OCI-LY3 (cell line): ENCODE results near the gene NRG3.

Experiments
- H2AFZ ChIP-seq: fragments of 200-600, 300-600 bp; shearing (Covaris generic); 2 replicates; pipeline ENCODE4 v1.6.0; 2014; ENCODE audit warnings: antibody characterized with exemption, low read depth, low read length
- H3K27ac ChIP-seq: fragments of 200-600, 300-600 bp; sonication (generic); 2 replicates; pipeline ENCODE4 v1.5.1; 2014; ENCODE audit warnings: mild to moderate bottlenecking, low read length, moderate library complexity, mixed read lengths
- H3K27me3 ChIP-seq: fragments of 200-600, 300-600 bp; sonication (generic); 2 replicates; pipeline ENCODE4 v1.6.1; 2014; ENCODE audit warnings: low read depth, low read length, mixed read lengths
- H3K36me3 ChIP-seq: fragments of 200-600, 300-600 bp; sonication (generic); replicated peaks from 2 replicates; pipeline ENCODE3; 2014; ENCODE audit warnings: low read depth, low read length, mixed read lengths
- H3K4me1 ChIP-seq: fragments of 300-600, 200-600 bp; sonication (generic); 2 replicates; pipeline ENCODE4 v1.6.1; 2014; ENCODE audit warnings: low read length, mixed read lengths
- H3K4me2 ChIP-seq: fragments of 200-600, 300-600 bp; sonication (generic); 2 replicates; pipeline ENCODE4 v1.6.1; 2014; ENCODE audit warnings: low read length, mixed read lengths
- H3K4me3 ChIP-seq: fragments of 300-600, 200-600 bp; sonication (generic); 2 replicates; pipeline ENCODE4 v1.5.1; 2014; ENCODE audit warnings: antibody characterized with exemption, mild to moderate bottlenecking, low read length, moderate library complexity
- H3K79me2 ChIP-seq: fragments of 300-600, 200-600 bp; shearing (Covaris generic); 2 replicates; pipeline ENCODE4 v1.6.1; 2014; ENCODE audit warnings: mild to moderate bottlenecking, low read length, mixed read lengths
- H3K9ac ChIP-seq: fragments of 300-600, 200-600 bp; shearing (Covaris generic); 2 replicates; pipeline ENCODE4 v1.6.0; 2014; ENCODE audit warnings: mild to moderate bottlenecking, low read length, moderate library complexity
- H3K9me3 ChIP-seq: fragments of 200-600, 300-600 bp; shearing (Covaris generic); 2 replicates; pipeline ENCODE4 v1.6.1; 2014; ENCODE audit warnings: low read length, mixed read lengths; ENCODE audit not compliant: insufficient read depth
- H4K20me1 ChIP-seq: fragments of 200-600, 300-600 bp; sonication (generic); 2 replicates; pipeline ENCODE4 v1.6.1; 2016; ENCODE audit warnings: low read length, mixed read lengths; ENCODE audit not compliant: insufficient read depth
- CTCF ChIP-seq: fragments of 200-600, 300-600 bp; sonication (generic); IDR thresholded peaks from 2 replicates; pipeline ENCODE4 v1.5.1; 2014; ENCODE audit warnings: antibody characterized with exemption, low read length, low read depth
- EZH2phosphoT487 ChIP-seq: fragments of 200-600 bp; shearing (Covaris generic); IDR thresholded peaks from 2 replicates; pipeline ENCODE4 v1.6.1; 2018; ENCODE audit warnings: antibody characterized with exemption, mixed run types, low read depth

The NRG3 gene

GRCh38 chr10:82622479-82622878, 747.5 kb downstream of the NRG3 start:
- no peak overlapping the region for H3K4me3 ChIP-seq
- no peak overlapping the region for H3K27ac ChIP-seq
- no peaks in the 10 kb centered on the region for H4K20me1 ChIP-seq
- H3K9me3 ChIP-seq = no peaks in the 10 kb centered on the region
- H3K79me2 ChIP-seq = no peaks in the 10 kb centered on the region
- TF ChIP-seq CTCF = no peak
- no peak for TF ChIP-seq EZH2phosphoT487
- no peaks in the 10 kb centered on the region for H3K27me3 ChIP-seq
- H3K4me1 ChIP-seq = no peaks in the 10 kb centered on the region
- no peak overlapping the region for H3K9ac ChIP-seq
- H3K4me2 ChIP-seq = no peak overlapping the region
- H3K36me3 ChIP-seq = no peaks in the 10 kb centered on the region
- H2AFZ ChIP-seq = no peak overlapping the region

GRCh38 chr10:82625512-82626189, 750.7 kb downstream of the NRG3 start:
- Histone ChIP-seq H3K79me2 (no peaks in the 10 kb centered on the region), H3K36me3 (no peaks in the 10 kb centered on the region), H3K4me2 (no peak overlapping the region), H3K4me1 (no peaks in the 10 kb centered on the region), H3K27ac (no peak overlapping the region), H3K27me3 (no peaks in the 10 kb centered on the region), H4K20me1 (no peaks in the 10 kb centered on the region), H3K9me3 (no peaks in the 10 kb centered on the region), H2AFZ (no peak overlapping the region), H3K9ac (no peak overlapping the region), H3K4me3 (no peak overlapping the region)
- TF ChIP-seq CTCF (no peak), EZH2phosphoT487 (no peak)

- Histone ChIP-seq H3K36me3 (no peaks in the 10 kb centered on the region), H3K27ac (no peak overlapping the region), H4K20me1 (no peaks in the 10 kb centered on the region), H3K4me3 (no peak overlapping the region), H3K4me1 (no peaks in the 10 kb centered on the region), H3K9ac (no peak overlapping the region), H3K9me3 (no peaks in the 10 kb centered on the region), H3K27me3 (no peaks in the 10 kb centered on the region), H2AFZ (no peak overlapping the region), H3K79me2 (no peaks in the 10 kb centered on the region), H3K4me2 (no peak overlapping the region)
- no peak for TF ChIP-seq EZH2phosphoT487
- no peak for TF ChIP-seq CTCF
These were observed 753.4 kb downstream of the NRG3 start for GRCh38 chr10:82628373-82628772.

GRCh38 chr10:82643076-82643475, 768.1 kb downstream of the NRG3 start:
- Histone ChIP-seq H3K36me3 (no peaks in the 10 kb centered on the region), H3K4me1 (no peaks in the 10 kb centered on the region), H3K9ac (no peak overlapping the region), H3K27ac (no peak overlapping the region), H3K4me3 (no peak overlapping the region), H2AFZ (no peak overlapping the region), H3K27me3 (no peaks in the 10 kb centered on the region), H4K20me1 (no peaks in the 10 kb centered on the region), H3K9me3 (no peaks in the 10 kb centered on the region), H3K4me2 (no peak overlapping the region), H3K79me2 (no peaks in the 10 kb centered on the region)
- TF ChIP-seq CTCF = no peak
- no peak for TF ChIP-seq EZH2phosphoT487
